CD4-positive, alpha-beta T cell treated with Interleukin-4 for 1 hour (primary cell): Measurements from ENCODE around the gene MBP.
"Not testable (repeated sequence)": the region's sequence is repeated elsewhere in the genome, so short reads cannot be mapped to it uniquely, and the experiment has no call there.

ENCODE experiments used
- DNase-seq, 2 donors: peaks; one replicate each; pipeline ENCODE4 v3.0.0-alpha.2; 2020 to 2022

Gene MBP

DNA sequence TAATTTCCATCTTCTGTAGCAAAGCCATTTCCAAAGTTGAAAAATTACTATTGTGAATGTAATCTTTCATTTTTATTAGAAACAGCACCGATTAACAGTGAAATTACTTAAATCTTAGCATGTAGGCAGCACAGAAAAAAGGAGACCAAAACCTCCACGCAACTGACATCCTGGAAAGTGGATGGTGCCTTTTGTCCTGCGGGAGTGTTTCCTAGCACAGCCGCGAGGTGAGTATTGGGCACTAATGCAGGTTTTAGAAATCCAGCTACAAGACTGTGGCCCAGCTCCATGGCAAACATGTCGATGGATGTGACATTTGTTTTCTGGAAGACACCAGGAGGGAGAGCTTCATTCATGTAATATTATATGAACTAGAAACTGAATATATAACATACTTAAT lies 86.9 kb downstream of the MBP start:
- no peak for DNase-seq

DNA sequence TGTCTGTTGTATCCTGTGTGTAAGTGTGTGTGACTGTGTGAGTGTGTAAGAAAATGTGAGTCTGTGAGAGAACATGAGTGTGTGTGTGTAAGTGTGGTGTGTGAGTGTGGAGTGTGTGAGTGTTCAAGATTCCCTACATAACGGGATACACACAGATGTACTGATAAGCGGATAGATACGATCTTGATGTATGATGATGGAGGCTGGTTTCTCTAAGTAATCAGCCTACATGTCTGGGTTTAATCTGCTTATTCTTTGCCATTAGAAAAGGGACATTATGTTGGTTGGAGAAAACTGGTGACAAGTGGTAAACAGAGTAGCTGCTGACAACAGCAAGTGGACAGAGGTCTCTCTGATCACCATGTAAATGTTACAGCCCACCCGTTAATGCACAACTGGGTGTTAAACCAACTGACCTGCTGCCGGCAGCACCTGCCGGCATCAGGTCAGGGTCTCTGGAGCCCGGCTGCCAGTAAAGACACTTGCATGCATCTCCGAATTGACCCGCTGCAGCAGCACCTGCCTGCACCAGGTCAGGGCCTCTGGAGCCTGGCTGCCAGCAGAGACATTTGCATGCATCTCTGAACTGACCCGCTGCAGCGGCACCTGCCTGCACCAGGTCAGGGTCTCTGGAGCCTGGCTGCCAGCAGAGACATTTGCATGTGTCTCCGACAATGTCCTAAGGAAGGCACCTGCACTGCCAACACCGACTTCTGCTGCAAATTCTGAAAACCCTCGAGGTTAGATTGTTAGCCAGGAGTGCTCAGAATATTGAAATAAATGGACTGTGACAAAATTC lies 87.5 kb downstream of the MBP start:
- no peak for DNase-seq

DNA sequence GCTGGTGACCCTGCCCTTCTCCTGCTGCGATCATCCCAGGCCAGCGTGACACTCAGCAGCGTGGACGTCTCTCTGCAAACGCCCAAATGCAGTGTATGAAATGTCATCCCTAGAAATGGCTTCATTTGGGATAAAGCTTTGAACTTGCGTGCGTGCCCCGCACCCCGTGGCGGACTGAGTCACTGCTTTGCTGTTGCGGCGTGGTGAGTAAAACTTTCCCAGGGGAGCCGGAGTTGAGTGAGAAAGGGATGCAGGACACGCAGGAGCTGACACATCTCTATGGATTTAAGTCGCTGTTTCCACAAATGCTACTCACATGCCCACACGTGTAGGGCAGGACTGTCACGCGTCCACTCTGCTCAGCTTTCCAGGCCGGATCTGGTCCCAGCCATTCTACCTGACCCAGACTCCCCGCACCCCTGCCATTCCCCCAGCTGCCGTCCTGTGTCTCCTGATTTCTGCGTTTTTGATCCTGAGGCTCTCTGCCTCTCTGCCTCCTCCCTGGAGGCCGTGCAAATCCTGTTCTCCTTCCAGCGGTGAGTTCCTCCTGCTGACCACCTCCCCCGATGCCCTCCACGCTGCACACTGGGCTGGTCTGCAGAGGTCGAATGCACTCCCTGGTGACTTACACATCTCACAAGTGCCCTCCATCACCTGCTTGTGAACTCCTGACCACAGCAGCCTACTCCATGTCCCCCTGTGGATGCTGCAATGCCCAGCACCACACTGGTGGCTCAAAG lies 88.9 kb downstream of the MBP start:
- no peak for DNase-seq

DNA sequence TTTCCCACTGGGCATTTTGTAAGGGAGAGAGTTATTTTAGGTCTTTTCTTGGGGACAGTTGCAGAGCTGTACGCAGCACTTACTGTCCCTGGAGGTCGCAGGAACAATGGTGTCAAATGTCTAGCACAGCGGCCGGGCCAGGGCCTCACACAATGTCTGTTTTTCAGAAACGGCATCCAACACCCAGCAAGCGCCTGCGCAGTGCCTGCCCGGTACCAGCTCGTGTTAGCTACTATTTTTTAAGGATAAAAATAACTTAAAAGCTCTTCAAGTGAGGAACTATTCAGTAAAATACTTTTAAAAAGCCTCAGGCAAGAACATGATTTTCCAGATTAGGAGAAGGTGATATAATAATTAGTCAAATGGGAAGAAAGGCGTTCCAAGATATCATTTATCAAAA lies 90.0 kb downstream of the MBP start:
- DNase-seq: no peak

DNA sequence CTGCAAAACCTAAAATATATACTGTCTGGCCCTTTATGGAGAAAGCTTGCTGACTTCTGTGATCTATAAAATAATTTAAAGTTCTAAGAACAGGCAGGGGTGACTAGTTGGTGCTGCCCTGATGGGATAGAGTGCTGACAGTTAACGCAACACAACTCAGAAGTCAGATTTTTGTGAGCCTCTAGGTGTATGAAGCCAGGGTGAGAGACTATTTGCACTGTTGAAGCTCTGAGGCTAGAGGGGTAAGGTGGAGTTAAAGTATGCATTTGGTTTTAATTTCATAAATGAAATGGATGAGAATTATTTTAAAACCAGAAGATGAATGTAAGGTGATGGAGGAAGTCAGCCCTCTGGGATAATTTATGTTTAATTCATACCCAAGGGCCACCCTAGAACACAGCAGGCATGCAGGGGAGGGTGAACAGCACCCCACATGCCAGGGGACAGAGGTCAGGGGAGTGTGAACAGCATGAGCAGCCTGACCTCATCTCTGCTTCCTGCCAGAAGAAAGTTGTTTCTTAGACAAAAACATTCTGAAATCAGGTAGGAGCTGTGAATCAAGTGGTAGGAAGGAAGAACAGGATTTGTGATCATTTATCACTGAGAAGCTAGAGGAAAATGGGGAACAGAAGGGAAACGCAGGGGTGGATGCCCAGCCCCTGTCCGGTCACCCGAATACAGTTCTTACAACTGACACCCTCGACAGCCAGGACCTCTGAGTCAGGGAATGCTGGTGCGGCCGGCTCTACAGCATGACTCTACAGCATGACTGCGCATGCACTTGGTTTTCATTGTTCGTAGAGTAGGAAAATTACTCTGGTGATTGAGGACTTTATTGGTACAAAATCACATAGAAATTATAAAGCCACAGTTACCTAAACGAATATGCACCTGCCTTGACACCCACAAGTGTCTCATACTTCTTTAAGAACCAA lies 93.1 kb downstream of the MBP start:
- no peak for DNase-seq

DNA sequence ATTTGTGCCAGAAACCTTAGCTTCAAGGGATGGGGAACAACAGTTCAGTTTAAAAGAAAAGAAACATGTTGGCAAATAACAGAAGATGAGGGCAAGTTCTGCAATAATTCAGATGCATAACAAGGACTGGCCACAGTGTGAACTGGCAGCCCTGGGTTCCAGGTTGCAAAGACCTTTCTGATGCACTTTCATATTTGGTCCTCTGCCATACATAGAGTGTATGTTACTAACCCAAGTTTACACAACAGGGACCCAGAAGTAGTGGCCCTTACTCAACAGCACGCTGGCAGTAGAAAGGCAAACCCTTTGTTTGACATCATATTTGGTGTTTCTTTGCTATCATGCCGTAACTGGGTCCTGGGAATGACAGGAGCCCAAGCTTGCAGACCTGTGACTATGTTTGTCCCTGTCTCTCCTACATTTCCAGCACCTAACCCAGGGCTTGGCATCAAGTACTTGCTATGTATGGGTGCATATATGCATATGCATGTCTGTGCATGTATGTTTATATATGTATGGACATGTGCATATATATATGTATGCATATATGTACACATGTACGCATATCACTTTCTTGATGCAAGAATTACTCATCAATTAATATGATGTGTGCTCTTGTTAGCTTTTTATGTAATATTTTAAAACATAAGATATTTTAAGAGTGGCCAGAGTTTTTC lies 94.3 kb downstream of the MBP start:
- DNase-seq: no peak

GRCh38 chr18:77037567-77037966 lies 95.0 kb downstream of the MBP start:
- no peak for DNase-seq

DNA sequence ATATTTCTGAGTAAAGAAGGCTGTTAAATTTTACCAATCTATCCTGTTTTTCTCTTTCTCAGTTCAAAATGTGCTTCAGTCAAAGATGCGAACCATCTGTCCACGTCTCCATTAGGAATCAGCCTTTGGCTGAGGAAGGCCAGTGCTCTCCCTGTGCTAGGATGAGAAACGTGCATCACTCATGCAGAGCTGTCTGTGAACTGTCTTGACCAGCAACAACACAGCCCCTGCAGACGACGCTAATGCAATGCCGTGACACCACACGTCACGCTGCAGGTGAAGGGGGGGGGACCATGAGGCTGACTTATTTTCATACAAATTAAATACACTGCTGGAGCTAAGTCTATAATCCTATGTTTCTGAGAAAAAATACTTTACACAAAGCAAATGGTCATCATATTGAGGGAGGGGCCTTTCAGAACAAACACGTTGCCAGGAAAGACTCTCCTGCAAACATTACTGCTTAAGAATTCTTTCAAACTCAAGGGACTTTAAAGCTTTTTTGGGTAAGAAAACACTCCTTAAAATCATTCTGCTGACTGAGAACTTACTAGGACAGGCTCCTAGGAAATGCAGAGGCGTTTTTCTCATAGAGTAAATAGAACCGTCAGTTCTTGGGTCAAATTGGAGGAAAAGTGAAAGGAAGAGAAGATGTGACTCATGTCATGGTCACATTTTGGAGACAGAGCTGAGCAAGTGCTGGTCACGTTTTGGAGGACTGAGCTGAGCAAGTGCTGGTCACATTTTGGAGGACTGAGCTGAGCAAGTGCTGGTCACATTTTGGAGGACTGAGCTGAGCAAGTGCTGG lies 97.0 kb downstream of the MBP start:
- no peak for DNase-seq

GRCh38 chr18:77033575-77033974 lies 99.0 kb downstream of the MBP start:
- DNase-seq: no peak

GRCh38 chr18:77032181-77032701 lies 100.3 kb downstream of the MBP start:
- DNase-seq: no peak

GRCh38 chr18:77031662-77032061 lies 100.9 kb downstream of the MBP start:
- DNase-seq: no peak

DNA sequence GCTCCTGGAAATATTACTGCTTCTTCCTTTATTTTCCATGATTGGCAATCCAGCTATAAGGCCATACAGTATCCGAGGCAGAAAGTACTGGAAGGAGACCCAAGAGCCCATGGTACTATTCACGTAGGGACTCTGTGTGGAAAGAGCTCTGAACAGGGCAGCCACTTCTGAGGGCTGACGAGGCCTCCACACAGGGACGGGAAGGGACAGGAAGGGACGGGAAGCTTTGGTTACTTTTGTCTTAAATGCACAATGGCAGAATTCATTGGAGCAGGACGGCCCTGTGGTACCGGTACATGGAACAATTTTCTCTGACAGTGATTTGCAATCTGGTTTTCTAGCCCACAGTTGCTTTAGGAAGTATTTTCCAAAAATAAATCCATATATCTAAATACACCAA lies 102.4 kb downstream of the MBP start:
- no peak for DNase-seq

DNA sequence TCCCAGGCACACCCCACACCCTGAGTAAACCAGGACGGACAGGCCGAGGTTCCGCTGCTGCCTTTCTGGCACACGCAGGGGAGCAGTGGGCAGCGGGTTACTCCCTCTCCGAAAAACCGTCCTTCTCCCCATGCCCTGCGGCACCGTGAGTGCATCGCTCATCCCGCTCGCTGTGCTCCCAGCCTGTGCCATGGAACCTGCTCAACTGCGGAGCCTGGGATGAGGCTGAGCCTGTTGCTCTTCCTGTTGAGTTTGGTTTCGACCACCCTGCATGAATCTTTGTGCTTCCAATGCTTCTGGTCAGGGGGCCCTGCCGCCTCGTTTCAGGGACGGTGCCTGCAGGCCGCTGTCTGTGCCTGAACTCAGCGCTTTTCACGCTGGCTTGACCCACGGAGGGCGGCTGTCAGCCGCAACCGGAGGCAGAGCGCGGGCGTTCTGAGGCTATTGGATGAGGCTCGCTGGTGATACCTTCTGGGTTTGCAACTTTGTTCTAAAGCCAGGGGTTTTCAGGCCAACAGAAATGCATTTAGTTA lies 106.7 kb downstream of the MBP start:
- no peak for DNase-seq

DNA sequence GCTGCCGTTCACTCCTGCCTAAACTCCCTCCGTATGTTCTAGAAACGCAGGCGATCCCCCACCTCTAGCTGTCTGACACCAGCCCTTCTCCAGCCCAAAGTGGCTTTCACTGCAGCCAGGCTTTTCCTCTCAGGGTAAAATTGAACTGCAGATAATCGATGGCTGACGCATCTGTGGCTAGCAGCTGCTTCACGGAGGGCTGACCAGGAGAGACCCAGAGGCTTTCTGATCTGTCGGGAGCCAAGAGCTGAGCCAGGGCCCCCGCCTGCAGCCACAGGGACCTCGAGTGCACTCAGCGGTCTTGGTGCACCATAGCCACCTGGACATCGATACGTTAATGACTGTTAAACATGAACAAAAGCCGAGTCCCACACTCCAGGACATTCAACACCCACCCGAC lies 107.5 kb downstream of the MBP start:
- no peak for DNase-seq

DNA sequence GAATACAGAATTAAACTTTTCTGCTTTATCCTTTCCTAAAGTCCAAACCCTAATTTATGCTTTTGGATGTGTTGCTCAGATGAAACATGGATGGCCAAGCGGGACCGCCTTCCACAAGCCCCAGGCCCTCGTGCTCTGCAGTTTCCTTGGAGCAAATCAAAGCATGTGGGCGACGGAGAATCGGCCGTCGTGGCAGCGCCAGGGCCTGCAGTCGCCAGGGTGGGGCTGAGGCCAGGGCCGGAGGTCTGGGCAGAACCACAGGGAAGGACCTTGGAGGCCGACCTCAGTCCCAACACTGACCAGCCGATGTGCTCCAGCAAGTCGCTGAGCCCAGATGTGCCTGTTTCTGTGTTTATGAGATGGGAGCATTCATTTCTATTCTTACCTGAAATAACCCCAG lies 108.1 kb downstream of the MBP start:
- DNase-seq: no peak

GRCh38 chr18:77023102-77023782 lies 109.3 kb downstream of the MBP start:
- DNase-seq: no peak

DNA sequence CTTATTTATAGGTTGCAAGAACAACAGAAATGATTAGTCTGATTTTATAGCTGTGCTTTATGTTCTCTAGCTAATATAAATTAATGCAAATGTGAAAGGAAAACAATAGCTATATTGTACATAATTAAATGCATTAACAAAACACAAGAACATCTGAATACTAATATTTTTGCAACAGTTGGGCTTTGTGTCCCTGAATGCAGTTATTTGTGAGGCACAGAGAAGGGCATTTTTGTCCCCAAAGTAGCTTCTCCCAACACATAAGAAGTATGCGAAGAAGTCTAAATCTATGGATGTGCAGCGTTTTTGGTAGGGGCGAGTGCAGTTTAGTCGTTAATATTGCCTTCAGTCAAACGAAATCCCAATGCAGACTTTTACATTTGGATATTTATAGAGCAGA lies 110.0 kb downstream of the MBP start:
- DNase-seq: no peak

DNA sequence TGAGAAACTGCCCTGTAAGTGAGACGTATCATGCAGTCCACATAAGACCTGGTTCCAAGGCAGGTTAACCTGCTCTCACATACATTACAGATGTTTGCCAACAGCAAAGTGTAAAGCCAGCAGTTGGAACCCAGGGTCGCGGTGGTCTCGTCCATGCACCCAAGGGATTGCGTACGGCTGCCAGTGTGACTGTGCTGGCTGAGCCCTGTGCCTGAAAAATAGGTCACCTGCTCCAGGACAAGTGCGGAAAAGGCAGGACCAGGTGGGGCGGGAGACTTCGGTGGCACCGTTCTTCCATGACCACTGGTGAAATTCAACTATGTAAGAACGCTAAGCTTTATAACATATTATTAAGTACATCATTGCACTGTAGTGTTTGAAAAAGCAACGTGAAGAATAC lies 110.5 kb downstream of the MBP start:
- no peak for DNase-seq

GRCh38 chr18:77021478-77021877 lies 111.1 kb downstream of the MBP start:
- DNase-seq: not testable (repeated sequence)

- no peak for DNase-seq
These were observed 111.5 kb downstream of the MBP start for GRCh38 chr18:77021075-77021474.

DNA sequence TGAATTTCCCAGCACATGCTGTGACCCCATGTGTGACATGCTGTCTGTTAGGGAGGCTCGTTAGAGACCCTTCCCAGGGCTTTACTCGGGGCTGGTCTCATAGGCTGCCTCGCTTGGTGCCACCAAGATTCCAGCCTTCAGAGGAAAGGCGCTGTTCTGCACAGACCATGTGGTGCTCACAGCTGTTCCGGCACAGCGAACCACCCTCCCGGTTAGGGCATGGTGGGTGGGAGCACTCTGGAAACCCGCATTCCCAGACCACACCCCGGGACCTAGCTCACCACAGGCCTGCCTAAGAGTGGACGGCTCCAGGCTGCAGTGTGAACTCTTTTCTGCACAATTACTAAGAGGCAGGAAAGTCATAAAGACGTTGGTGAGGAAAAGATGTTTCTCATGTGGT lies 112.0 kb downstream of the MBP start:
- no peak for DNase-seq
